HepG2 (cell line): ENCODE results near the gene ASIC2.

Experiments
- CEBPZ ChIP-seq: IDR thresholded peaks from 2 replicates; pipeline ENCODE4 v1.6.1; 2012; ENCODE audit warnings: low read length, improper control_type of control experiment
- CTCF ChIP-seq: sonication (generic); formaldehyde crosslinking; IDR thresholded peaks from 2 replicates; pipeline ENCODE4 v1.5.0; 2020; ENCODE audit warnings: mild to moderate bottlenecking, missing genetic modification reagents, moderate library complexity
- EZH2 ChIP-seq: conservative IDR thresholded peaks from 2 replicates; pipeline ENCODE4 v1.6.1; 2012; ENCODE audit warnings: mild to moderate bottlenecking, low read depth, low read length, moderate library complexity
- MYNN ChIP-seq: sonication (generic); formaldehyde crosslinking; IDR thresholded peaks from 2 replicates; pipeline ENCODE4 v1.4.0; 2020; ENCODE audit warnings: mild to moderate bottlenecking, low read depth, missing genetic modification reagents
- NCOA2 ChIP-seq: sonication (generic); formaldehyde crosslinking; IDR thresholded peaks from 2 replicates; pipeline ENCODE4 v1.8.0; 2022; ENCODE audit warnings: inconsistent platforms
- SCMH1 ChIP-seq: sonication (generic); formaldehyde crosslinking; IDR thresholded peaks from 2 replicates; pipeline ENCODE4 v1.9.0; 2021; ENCODE audit warnings: missing genetic modification reagents, mild to moderate bottlenecking, borderline replicate concordance
- SMAD3 ChIP-seq: sonication (generic); formaldehyde crosslinking; IDR thresholded peaks from 2 replicates; pipeline ENCODE4 v1.4.0; 2020; ENCODE audit warnings: missing genetic modification reagents
- SMC3 ChIP-seq: IDR thresholded peaks from 2 replicates; pipeline ENCODE4 v1.6.1; 2011; ENCODE audit warnings: low read length, improper control_type of control experiment
- TAF1 ChIP-seq: sonication (generic); formaldehyde crosslinking; IDR thresholded peaks from 2 replicates; pipeline ENCODE4 v1.4.0; 2020; ENCODE audit warnings: missing genetic modification reagents
- TBL1XR1 ChIP-seq: fragments of 150-350 bp; IDR thresholded peaks from 2 replicates; pipeline ENCODE4 v1.6.1; 2014; ENCODE audit warnings: borderline replicate concordance, low read length; ENCODE audit not compliant: partially characterized antibody
- ZBTB39 ChIP-seq: sonication (generic); formaldehyde crosslinking; IDR thresholded peaks from 2 replicates; pipeline ENCODE4 v1.5.0; 2020; ENCODE audit warnings: missing genetic modification reagents
- ZKSCAN1 ChIP-seq: fragments of 150-350 bp; IDR thresholded peaks from 2 replicates; pipeline ENCODE4 v1.6.1; 2014; ENCODE audit warnings: low read length
- ZNF646 ChIP-seq: sonication (generic); formaldehyde crosslinking; IDR thresholded peaks from 2 replicates; pipeline ENCODE4 v1.9.0; 2021; ENCODE audit warnings: mild to moderate bottlenecking, missing genetic modification reagents
- TF ChIP-seq, protein P1 (sequence below): IDR thresholded peaks from 2 replicates; pipeline ENCODE4 v1.6.1; 2016

DNA sequence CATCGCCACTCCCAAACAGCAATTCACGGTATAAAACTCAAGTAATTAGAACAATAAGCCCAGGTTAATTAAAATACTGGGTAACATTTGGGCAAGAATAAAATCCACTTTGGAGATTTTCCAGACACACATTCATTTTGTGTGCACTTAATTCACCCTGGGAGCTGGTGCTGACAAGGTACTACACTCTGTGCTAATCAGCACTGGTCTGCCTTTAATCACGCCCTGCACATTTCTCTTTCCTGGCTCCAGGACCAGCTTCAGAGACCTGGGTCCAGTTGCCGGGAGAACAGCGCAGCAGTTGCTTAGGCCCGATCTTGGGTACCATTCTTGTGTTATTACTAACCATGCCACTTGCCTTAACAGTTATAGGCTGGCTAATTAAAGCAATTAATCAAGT is 23.7 kb upstream of the ASIC2 start:
- no peak for TF ChIP-seq CTCF (CRISPR knock-in tag)
- no peak for TF ChIP-seq NCOA2 (CRISPR knock-in tag)
- no peak for TF ChIP-seq TBL1XR1
- no peak for TF ChIP-seq SCMH1 (CRISPR knock-in tag)
- TF ChIP-seq ZNF646: no peak
- TF ChIP-seq MYNN: no peak
- TF ChIP-seq ZBTB39 (CRISPR knock-in tag): no peak
- no peak for TF ChIP-seq TAF1 (CRISPR knock-in tag)
- TF ChIP-seq CEBPZ: no peak
- no peak for TF ChIP-seq EZH2
- no peak for TF ChIP-seq ZKSCAN1
- TF ChIP-seq, protein P1, sequence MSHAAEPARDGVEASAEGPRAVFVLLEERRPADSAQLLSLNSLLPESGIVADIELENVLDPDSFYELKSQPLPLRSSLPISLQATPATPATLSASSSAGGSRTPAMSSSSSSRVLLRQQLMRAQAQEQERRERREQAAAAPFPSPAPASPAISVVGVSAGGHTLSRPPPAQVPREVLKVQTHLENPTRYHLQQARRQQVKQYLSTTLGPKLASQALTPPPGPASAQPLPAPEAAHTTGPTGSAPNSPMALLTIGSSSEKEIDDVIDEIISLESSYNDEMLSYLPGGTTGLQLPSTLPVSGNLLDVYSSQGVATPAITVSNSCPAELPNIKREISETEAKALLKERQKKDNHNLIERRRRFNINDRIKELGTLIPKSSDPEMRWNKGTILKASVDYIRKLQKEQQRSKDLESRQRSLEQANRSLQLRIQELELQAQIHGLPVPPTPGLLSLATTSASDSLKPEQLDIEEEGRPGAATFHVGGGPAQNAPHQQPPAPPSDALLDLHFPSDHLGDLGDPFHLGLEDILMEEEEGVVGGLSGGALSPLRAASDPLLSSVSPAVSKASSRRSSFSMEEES (CRISPR knock-in tag): no peak
- TF ChIP-seq SMC3: no peak
- TF ChIP-seq SMAD3 (CRISPR knock-in tag): no peak
